ENCODE results near the gene FAM72C. TPM values are rescaled to one million over a fixed set of nuclear protein-coding genes. Genes with fewer than 3 reads are reported as not detected.
"Not testable (repeated sequence)": the region's sequence is repeated elsewhere in the genome, so short reads cannot be mapped to it uniquely, and the experiment has no call there.

FAM72C gene
- total and polyA plus RNA-seq, 11 donors = 0.08 to 0.75 (median 0.22) TPM; not detected in 5

- ATAC-seq; H3K4me1 ChIP-seq; H3K27me3 ChIP-seq; H3K9me3 ChIP-seq; H3K36me3 ChIP-seq; intact Hi-C loops (cut with DNase I); H3K27ac ChIP-seq: not testable (repeated sequence)
- H3K4me3 ChIP-seq = peak overlapping the region in 10 of 12 donors; percentile 12 to 53 (median 43)
- WGBS, 4 donors = 0% methylated on average over 10 to 13 of the region's 31 CpGs; no CpG with 5 or more reads in 2 of the 4 donors
- DNase-seq = peak in 2 of 5 donors; percentile 16 to 27
Measured at GRCh38 chr1:143974416-143974815, 2.6 kb upstream of the FAM72C start.

GRCh38 chr1:143973876-143974414 lies 2.2 kb upstream of the FAM72C start:
- H3K36me3 ChIP-seq; H3K27me3 ChIP-seq; ATAC-seq; H3K4me1 ChIP-seq; intact Hi-C loops (cut with DNase I); H3K9me3 ChIP-seq: not testable (repeated sequence)
- 0 to 3% (median 0%) methylated on average over 3 to 16 of the region's 37 CpGs; no CpG with 5 or more reads in 1 of the 4 donors for WGBS, 4 donors
- H3K4me3 ChIP-seq = peak overlapping the region in 10 of 12 donors; percentile 19 to 53 (median 43)
- H3K27ac ChIP-seq = peak overlapping the region in 1 of 12 donors; percentile 61
- peak in 4 of 5 donors; percentile 14 to 29 (median 23) for DNase-seq

DNA sequence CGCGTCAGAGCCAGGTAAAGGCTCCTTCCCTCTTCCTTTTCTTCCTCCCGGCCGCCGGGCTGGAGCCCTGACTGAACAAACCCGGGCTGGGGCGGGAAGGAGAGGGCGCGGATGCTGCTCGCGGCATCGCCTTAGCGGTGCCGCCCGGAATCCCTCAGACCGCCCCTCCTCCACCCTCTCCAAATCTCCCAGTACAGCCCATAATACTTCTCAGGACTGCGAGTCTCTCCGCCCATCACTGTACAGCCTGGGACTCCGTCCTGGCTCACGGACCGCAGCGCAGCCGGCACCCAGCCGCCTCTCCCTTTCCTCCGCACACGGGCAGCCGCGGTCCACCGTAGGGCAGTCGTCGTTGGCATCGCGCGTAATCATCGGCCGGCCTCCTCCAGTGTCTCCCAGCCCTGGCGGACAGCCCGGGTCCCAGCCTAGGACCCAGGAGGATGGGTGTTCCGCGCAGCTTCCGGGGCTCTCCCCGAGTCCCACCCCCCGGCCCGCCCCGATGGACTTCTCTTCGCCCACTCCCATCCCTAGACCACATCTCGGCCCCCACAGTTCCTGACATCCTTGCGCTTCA lies 1.1 kb upstream of the FAM72C start:
- H3K9me3 ChIP-seq = not testable (repeated sequence)

GRCh38 chr1:143965860-143966259 lies 5.9 kb downstream of the FAM72C start:
- ATAC-seq = not testable (repeated sequence)

More for the DNA sequence above, 1.1 kb upstream of the FAM72C start:
- H3K27ac ChIP-seq; DNase-seq; H3K36me3 ChIP-seq; H3K4me3 ChIP-seq; intact Hi-C loops (cut with DNase I); H3K4me1 ChIP-seq; H3K27me3 ChIP-seq: not testable (repeated sequence)
- peak; percentile 6 to 57 (median 45) for ATAC-seq
- no CpG with 5 or more reads among the region's 48 CpGs for WGBS, 4 donors

GRCh38 chr1:143964294-143964693 lies 7.5 kb downstream of the FAM72C start:
- H3K36me3 ChIP-seq; H3K4me3 ChIP-seq; intact Hi-C loops (cut with DNase I); ATAC-seq; DNase-seq; H3K4me1 ChIP-seq; H3K27me3 ChIP-seq; H3K27ac ChIP-seq; H3K9me3 ChIP-seq: not testable (repeated sequence)
- WGBS, 4 donors = no CpG with 5 or more reads among the region's 2 CpGs

More at GRCh38 chr1:143965860-143966259, 5.9 kb downstream of the FAM72C start:
- H3K4me3 ChIP-seq; intact Hi-C loops (cut with DNase I); H3K27me3 ChIP-seq; H3K27ac ChIP-seq; H3K9me3 ChIP-seq; H3K4me1 ChIP-seq; H3K36me3 ChIP-seq; DNase-seq: not testable (repeated sequence)
- WGBS, 4 donors = no CpG with 5 or more reads among the region's 1 CpG

GRCh38 chr1:143955930-143956329 lies 15.9 kb downstream of the FAM72C start:
- DNase-seq; H3K27ac ChIP-seq; H3K4me1 ChIP-seq; H3K27me3 ChIP-seq; ATAC-seq; H3K4me3 ChIP-seq; H3K36me3 ChIP-seq; intact Hi-C loops (cut with DNase I); H3K9me3 ChIP-seq: not testable (repeated sequence)
- WGBS, 4 donors = no CpG with 5 or more reads among the region's 3 CpGs

GRCh38 chr1:143952913-143953312 lies 18.9 kb downstream of the FAM72C start:
- H3K27ac ChIP-seq; H3K4me3 ChIP-seq; DNase-seq; H3K27me3 ChIP-seq; H3K4me1 ChIP-seq; intact Hi-C loops (cut with DNase I); H3K9me3 ChIP-seq; ATAC-seq; H3K36me3 ChIP-seq: not testable (repeated sequence)
- WGBS, 4 donors = no CpG with 5 or more reads among the region's 1 CpG

DNA sequence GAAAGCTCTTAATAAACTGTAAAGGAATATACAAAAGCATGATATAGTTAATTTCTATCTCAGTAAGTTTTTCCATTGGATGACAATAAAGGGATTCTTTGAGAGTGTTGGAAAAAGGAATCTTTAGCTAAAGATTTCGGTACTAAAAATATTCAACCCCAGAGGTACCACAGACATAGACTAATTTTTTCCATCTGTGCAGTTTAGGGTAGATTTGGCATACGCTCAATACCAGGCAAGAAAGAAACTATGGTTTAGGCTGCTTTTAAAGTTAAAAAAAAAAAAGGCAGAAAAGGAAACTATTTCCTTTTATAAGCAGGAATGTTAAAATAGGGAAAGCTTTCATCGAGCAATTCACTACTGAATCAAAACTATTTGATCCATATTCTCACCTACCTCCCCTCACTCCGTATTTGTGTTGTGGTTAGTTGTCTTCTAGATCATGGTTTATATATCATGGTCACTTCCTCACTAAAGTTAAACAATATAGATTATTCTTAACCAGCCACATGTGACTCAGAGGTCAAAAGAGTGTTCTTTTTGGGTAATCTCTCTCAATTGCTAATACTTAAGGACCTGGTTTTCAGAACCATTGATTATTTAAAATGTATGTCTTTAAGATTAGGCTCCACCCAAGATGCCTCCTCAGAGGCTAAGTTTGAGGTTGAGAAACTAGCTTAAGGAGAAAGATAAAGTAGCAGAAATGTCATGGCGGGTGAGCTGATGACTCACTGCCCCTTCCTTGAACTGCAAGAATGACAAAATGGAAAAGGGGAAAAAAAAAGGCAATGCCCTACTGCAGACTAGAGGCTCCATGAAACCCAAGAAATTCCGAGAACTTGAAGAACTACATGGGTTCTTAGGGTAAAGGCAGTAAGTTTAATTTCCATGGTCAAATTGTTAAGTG lies 20.0 kb downstream of the FAM72C start:
- H3K36me3 ChIP-seq; H3K27me3 ChIP-seq; H3K9me3 ChIP-seq; intact Hi-C loops (cut with DNase I); DNase-seq; H3K4me3 ChIP-seq; H3K27ac ChIP-seq; ATAC-seq; H3K4me1 ChIP-seq: not testable (repeated sequence)
- WGBS, 4 donors = no CpG with 5 or more reads among the region's 6 CpGs

GRCh38 chr1:143947749-143948148 lies 24.0 kb downstream of the FAM72C start:
- H3K4me3 ChIP-seq; H3K27me3 ChIP-seq; H3K36me3 ChIP-seq; intact Hi-C loops (cut with DNase I); ATAC-seq; DNase-seq; H3K9me3 ChIP-seq; H3K4me1 ChIP-seq; H3K27ac ChIP-seq: not testable (repeated sequence)
- WGBS, 4 donors = no CpG with 5 or more reads among the region's 2 CpGs

DNA sequence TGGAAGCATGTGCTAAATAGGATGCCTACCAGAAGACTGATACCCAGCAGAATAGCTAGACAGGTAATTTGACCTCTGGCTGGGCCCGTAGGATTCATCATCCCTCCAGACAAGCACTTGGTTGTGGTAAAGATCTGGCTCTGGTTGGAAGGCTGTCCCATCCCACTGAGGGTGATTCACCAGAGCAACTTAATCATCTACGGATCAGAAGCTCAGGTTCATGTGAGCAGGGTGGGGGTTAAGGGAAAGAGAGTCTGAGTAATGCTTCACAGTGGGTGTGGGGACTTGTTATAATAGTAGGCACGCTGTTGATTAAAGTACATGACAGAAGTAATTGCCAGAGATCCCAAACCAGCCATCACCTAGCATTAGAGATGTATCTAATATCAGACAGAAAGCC lies 26.5 kb downstream of the FAM72C start:
- H3K36me3 ChIP-seq; H3K27ac ChIP-seq; H3K4me3 ChIP-seq; H3K4me1 ChIP-seq; H3K27me3 ChIP-seq; intact Hi-C loops (cut with DNase I); DNase-seq; H3K9me3 ChIP-seq: not testable (repeated sequence)
- peak in 1 of 4 donors; percentile 30 for ATAC-seq
- no CpG with 5 or more reads among the region's 3 CpGs for WGBS, 4 donors

Data from heart left ventricle (tissue), 16 donors.